H1 (cell line): ENCODE results near the gene IGF2R. TPM values are rescaled to one million over a fixed set of nuclear protein-coding genes. Genes with fewer than 3 reads are reported as not detected.

Source experiments
- CTCF ChIA-PET: fragments of 300-600 bp; sonication (Branson Sonifier 250); formaldehyde crosslinking; loops from one replicate; lab custom pipeline; 2021; ENCODE audit not compliant: partially characterized antibody; lab: Charles Lee
- POLR2A ChIA-PET: fragments of 300-600 bp; sonication (Branson Sonifier 250); formaldehyde crosslinking; loops from one replicate; lab custom pipeline; 2021; ENCODE audit warnings: inconsistent platforms; ENCODE audit not compliant: partially characterized antibody; lab: Charles Lee
- DNase-seq, 2 experiments: peaks; one replicate each; pipeline versions ENCODE4 v3.0.0 to v3.0.0-alpha.2; 2010 to 2022; ENCODE audit warnings: low spot score in 2 of 2, low read depth in 1 of 2, mixed read lengths in 1 of 2
- FAIRE-seq: peaks from 2 replicates; lab custom pipeline; 2011; peaks lifted over from hg19 to GRCh38; lab: Jason Lieb, UNC
- H2AFZ ChIP-seq: 2 replicates; pipeline ENCODE4 v1.8.1; 2012; ENCODE audit warnings: low read length, inconsistent platforms
- H2AK5ac ChIP-seq: 2 replicates; pipeline ENCODE4 v1.6.1; 2013; ENCODE audit warnings: low read depth, low read length
- H2BK120ac ChIP-seq: replicated peaks from 2 replicates; pipeline ENCODE3; 2013; ENCODE audit warnings: low read depth, low read length, inconsistent platforms
- H2BK12ac ChIP-seq: 2 replicates; pipeline ENCODE4 v1.6.1; 2013; ENCODE audit warnings: low read depth, low read length
- H2BK15ac ChIP-seq: 2 replicates; pipeline ENCODE4 v1.6.1; 2013; ENCODE audit warnings: low read length
- H2BK20ac ChIP-seq: 2 replicates; pipeline ENCODE4 v1.6.1; 2013; ENCODE audit warnings: low read length
- H2BK5ac ChIP-seq: 2 replicates; pipeline ENCODE4 v1.6.1; 2013; ENCODE audit warnings: low read depth, low read length
- H3K14ac ChIP-seq: 2 replicates; pipeline ENCODE4 v1.6.1; 2013; ENCODE audit warnings: inconsistent platforms; ENCODE audit not compliant: insufficient read length
- H3K18ac ChIP-seq: 2 replicates; pipeline ENCODE4 v1.6.1; 2013; ENCODE audit warnings: low read length; ENCODE audit errors: extremely low read depth
- H3K23ac ChIP-seq: 2 replicates; pipeline ENCODE4 v1.6.1; 2013; ENCODE audit warnings: inconsistent platforms; ENCODE audit not compliant: insufficient read length
- H3K23me2 ChIP-seq: 2 replicates; pipeline ENCODE4 v1.6.1; 2013; ENCODE audit warnings: low read depth, low read length
- H3K27ac ChIP-seq: 2 replicates; pipeline ENCODE4 v1.6.1; 2011; ENCODE audit warnings: low read depth, low read length, inconsistent platforms
- H3K27me3 ChIP-seq, 4 experiments: replicated peaks in 1 of 4; 1 replicate in 1 of 4; 2 replicates in 3 of 4; pipeline versions ENCODE4 v1.6.1 to v1.8.1; 2011 to 2013; ENCODE audit warnings: low read length in 3 of 4, mild to moderate bottlenecking in 3 of 4, inconsistent platforms in 2 of 4, mixed read lengths in 2 of 4, moderate library complexity in 1 of 4; ENCODE audit not compliant: control insufficient read depth in 3 of 4, insufficient read depth in 3 of 4; ENCODE audit errors: extremely low read depth in 1 of 4
- H3K36me3 ChIP-seq, 4 experiments: 2 replicates each; pipeline versions ENCODE4 v1.6.1 to v1.8.1; 2011 to 2013; ENCODE audit warnings: mild to moderate bottlenecking in 4 of 4, low read length in 3 of 4, moderate library complexity in 2 of 4, control low read depth in 1 of 4, inconsistent platforms in 1 of 4; ENCODE audit not compliant: insufficient read depth in 4 of 4, control insufficient read depth in 2 of 4
- H3K4ac ChIP-seq: replicated peaks from 2 replicates; pipeline ENCODE3; 2013; ENCODE audit warnings: low read length, low read depth, mixed read lengths, inconsistent platforms; ENCODE audit not compliant: insufficient read length
- H3K4me1 ChIP-seq, 4 experiments: replicated peaks in 1 of 4; 1 replicate in 1 of 4; 2 replicates in 3 of 4; pipeline versions ENCODE4 v1.6.1 to v1.8.1; 2011 to 2013; ENCODE audit warnings: low read length in 3 of 4, inconsistent platforms in 2 of 4, mixed read lengths in 1 of 4; ENCODE audit not compliant: insufficient read depth in 4 of 4, control insufficient read depth in 3 of 4
- H3K4me2 ChIP-seq, 2 experiments: 2 replicates each; pipeline versions ENCODE4 v1.6.1 to v1.8.1; 2011 to 2013; ENCODE audit warnings: low read depth in 2 of 2, low read length in 2 of 2, control low read depth in 1 of 2, inconsistent platforms in 1 of 2, mild to moderate bottlenecking in 1 of 2; ENCODE audit not compliant: insufficient read depth in 1 of 2
- H3K4me3 ChIP-seq, 4 experiments: fragments of 200-600, 300-600 bp in 1 of 4; sonication (generic), shearing (Covaris generic), sonication (Bioruptor Twin) in 1 of 4; 2 replicates each; pipeline versions ENCODE4 v1.5.1 to v1.8.1; 2011 to 2016; ENCODE audit warnings: low read length in 4 of 4, low read depth in 3 of 4, control low read depth in 2 of 4, inconsistent platforms in 2 of 4, mild to moderate bottlenecking in 2 of 4, mixed read lengths in 1 of 4, moderate library complexity in 1 of 4; ENCODE audit not compliant: insufficient read depth in 2 of 4; ENCODE audit errors: extremely low read depth in 1 of 4
- H3K56ac ChIP-seq: replicated peaks from 2 replicates; pipeline ENCODE3; 2013; ENCODE audit warnings: low read depth, mild to moderate bottlenecking, mixed read lengths, low read length, inconsistent platforms; ENCODE audit not compliant: insufficient read length
- H3K79me1 ChIP-seq: 2 replicates; pipeline ENCODE4 v1.6.1; 2013; ENCODE audit warnings: low read depth, low read length, control low read depth
- H3K79me2 ChIP-seq, 2 experiments: 2 replicates each; pipeline versions ENCODE4 v1.6.1 to v1.8.1; 2012 to 2013; ENCODE audit warnings: low read length in 2 of 2, mild to moderate bottlenecking in 2 of 2, inconsistent platforms in 1 of 2; ENCODE audit not compliant: insufficient read depth in 2 of 2, control insufficient read depth in 1 of 2
- H3K9ac ChIP-seq, 4 experiments: replicated peaks in 1 of 4; 1 replicate in 1 of 4; 2 replicates in 3 of 4; pipeline versions ENCODE4 v1.6.1 to v1.8.1; 2011 to 2013; ENCODE audit warnings: low read depth in 3 of 4, low read length in 3 of 4, control low read depth in 2 of 4, mild to moderate bottlenecking in 2 of 4, moderate library complexity in 2 of 4, inconsistent platforms in 1 of 4; ENCODE audit errors: extremely low read depth in 1 of 4
- H3K9me3 ChIP-seq, 2 experiments: 2 replicates each; pipeline versions ENCODE4 v1.6.1 to v1.8.1; 2012 to 2013; ENCODE audit warnings: mild to moderate bottlenecking in 2 of 2, moderate library complexity in 2 of 2, control low read depth in 1 of 2, inconsistent platforms in 1 of 2, low read depth in 1 of 2, low read length in 1 of 2, mixed read lengths in 1 of 2; ENCODE audit not compliant: insufficient read depth in 2 of 2
- H4K20me1 ChIP-seq, 2 experiments: replicated peaks in 1 of 2; 2 replicates each; pipeline versions ENCODE3 to v1.8.1; 2011 to 2013; ENCODE audit warnings: inconsistent platforms in 2 of 2, low read length in 2 of 2, mild to moderate bottlenecking in 1 of 2; ENCODE audit not compliant: insufficient read depth in 2 of 2, control insufficient read depth in 1 of 2
- H4K5ac ChIP-seq: 2 replicates; pipeline ENCODE4 v1.6.1; 2013; ENCODE audit warnings: low read length, low read depth, mixed read lengths, inconsistent platforms; ENCODE audit not compliant: insufficient read length
- H4K8ac ChIP-seq: 2 replicates; pipeline ENCODE4 v1.8.0; 2013; ENCODE audit warnings: mild to moderate bottlenecking, moderate library complexity, low read length, inconsistent platforms; ENCODE audit not compliant: insufficient read depth; ENCODE audit errors: extremely low read depth
- H4K91ac ChIP-seq: replicated peaks from 2 replicates; pipeline ENCODE3; 2013; ENCODE audit warnings: low read length, mixed read lengths, inconsistent platforms; ENCODE audit not compliant: insufficient read length
- ATF3 ChIP-seq: IDR thresholded peaks from 2 replicates; pipeline ENCODE4 v1.6.1; 2011; ENCODE audit warnings: low read depth, mild to moderate bottlenecking, low read length; ENCODE audit not compliant: insufficient read depth
- CBX5 ChIP-seq: fragments of 300-800, 300-1000 bp; sonication (generic); IDR thresholded peaks from 2 replicates; pipeline ENCODE4 v1.7.1; 2016; ENCODE audit warnings: antibody characterized with exemption, low read length, low read depth
- E2F6 ChIP-seq: IDR thresholded peaks from 2 replicates; pipeline ENCODE4 v1.6.1; 2012; ENCODE audit warnings: inconsistent platforms
- EGR1 ChIP-seq: IDR thresholded peaks from 2 replicates; pipeline ENCODE4 v1.6.1; 2011; ENCODE audit warnings: low read depth, low read length, borderline replicate concordance
- JUN ChIP-seq: IDR thresholded peaks from 2 replicates; pipeline ENCODE4 v1.6.1; 2011; ENCODE audit warnings: low read depth, mild to moderate bottlenecking, improper control_type of control experiment, low read length
- JUND ChIP-seq: IDR thresholded peaks from 2 replicates; pipeline ENCODE4 v1.6.1; 2011; ENCODE audit warnings: mild to moderate bottlenecking, improper control_type of control experiment, low read length
- MAX ChIP-seq: IDR thresholded peaks from 2 replicates; pipeline ENCODE4 v1.6.1; 2012; ENCODE audit warnings: inconsistent platforms
- PHF8 ChIP-seq: fragments of 200-600 bp; sonication (generic); conservative IDR thresholded peaks from 2 replicates; pipeline ENCODE4 v1.7.1; 2012; ENCODE audit warnings: low read depth, mild to moderate bottlenecking, inconsistent platforms, low read length, moderate library complexity
- TBP ChIP-seq: IDR thresholded peaks from 2 replicates; pipeline ENCODE4 v1.6.1; 2011; ENCODE audit warnings: low read depth, low read length, improper control_type of control experiment
- YY1 ChIP-seq: IDR thresholded peaks from 2 replicates; pipeline ENCODE4 v1.6.1; 2011; ENCODE audit warnings: low read depth, mild to moderate bottlenecking, low read length
- WGBS, 2 experiments: shearing (Covaris generic) in 1 of 2; methylation state at CpG; one replicate each; pipeline versions ENCODE4 v1.1.6 to v1.1.7; 2013 to 2015; ENCODE audit warnings: low lambda C conversion rate in 2 of 2, mixed read lengths in 2 of 2, inconsistent platforms in 1 of 2, low coverage in 1 of 2, missing lambda C conversion rate in 1 of 2; ENCODE audit not compliant: insufficient replicate concordance in 2 of 2, insufficient coverage in 1 of 2, insufficient read length in 1 of 2; ENCODE audit errors: extremely low coverage in 1 of 2, missing lambda C conversion rate in 1 of 2; 5-methylcytosine and 5-hydroxymethylcytosine counted together
- polyA plus RNA-seq, 7 experiments: library from polyadenylated mRNA; depleted of rRNA in 3 of 7; stranded (reverse) in 5 of 7; unstranded in 2 of 7; fragments of >200 nt in 5 of 7; fragments of 200-250 nt in 2 of 7; gene quantifications; 1 replicate in 5 of 7; 2 replicates in 1 of 7; 4 replicates in 1 of 7; pipeline versions ENCODE4 v1.2.1 to v1.2.3, GENCODE V29; 2011 to 2013; ENCODE audit warnings: missing spikeins in 2 of 7, mixed read lengths in 2 of 7
- total RNA-seq: library from RNA; stranded (reverse); fragmentation: NEBNext Ultra II Directional; extraction: Animal tissue kit (Norgen Biotek cat#: 25700); gene quantifications from 2 replicates; pipeline ENCODE4 v1.2.1, GENCODE V29; 2021

Gene IGF2R
- total and polyA plus RNA-seq, 2 of the 8 experiments (the other 6 are each of a cell fraction or from before 2014, with no cell fraction given): 20.6 to 74.1 TPM

GRCh38 chr6:159935065-159935464, 33.8 kb upstream of the IGF2R start:
- no peak overlapping the region for H3K56ac ChIP-seq
- no peak overlapping the region for H2BK5ac ChIP-seq
- H3K23ac ChIP-seq: no peak overlapping the region
- H3K14ac ChIP-seq: no peak overlapping the region
- no peaks in the 10 kb centered on the region for H3K9me3 ChIP-seq
- H4K8ac ChIP-seq: no peak overlapping the region
- ChIA-PET CTCF (no interaction called here), POLR2A (no interaction called here)
- H3K79me2 ChIP-seq: no peaks in the 10 kb centered on the region
- no peak overlapping the region for H2BK120ac ChIP-seq
- H3K27ac ChIP-seq: no peak overlapping the region
- no peak for FAIRE-seq
- H3K4me2 ChIP-seq: no peak overlapping the region
- H3K4me3 ChIP-seq: no peak overlapping the region
- no peak overlapping the region for H2BK20ac ChIP-seq
- no peak overlapping the region for H2AFZ ChIP-seq
- H4K91ac ChIP-seq: no peak overlapping the region
- H4K20me1 ChIP-seq: no peaks in the 10 kb centered on the region
- H2AK5ac ChIP-seq: no peak overlapping the region
- no peak for DNase-seq
- WGBS, 2 experiments: 100% methylated on average over 2 of the region's 2 CpGs; no CpG with 5 or more reads in 1 of the 2 experiments
- no peaks in the 10 kb centered on the region for H3K36me3 ChIP-seq
- H4K5ac ChIP-seq: no peak overlapping the region
- H3K79me1 ChIP-seq: no peaks in the 10 kb centered on the region
- no peak overlapping the region for H3K9ac ChIP-seq
- H2BK12ac ChIP-seq: no peak overlapping the region
- no peak overlapping the region for H3K18ac ChIP-seq
- no peaks in the 10 kb centered on the region for H3K23me2 ChIP-seq
- no peaks in the 10 kb centered on the region for H3K27me3 ChIP-seq
- H3K4ac ChIP-seq: no peak overlapping the region
- no peaks in the 10 kb centered on the region for H3K4me1 ChIP-seq
- TF ChIP-seq PHF8 (no peak), JUN (no peak), MAX (no peak), TBP (no peak), CBX5 (no peak), JUND (no peak), EGR1 (no peak), ATF3 (no peak), E2F6 (no peak), YY1 (no peak)
- H2BK15ac ChIP-seq: no peak overlapping the region
